Stimulated activated CD4-positive, alpha-beta T cell treated with anti-CD3 and anti-CD28 coated beads, Interleukin-4, amount 100 ng/mL, for 48 hours (primary cell): ENCODE results near the gene AGPAT4.

ENCODE experiments used
- DNase-seq, 2 donors: peaks; one replicate each; pipeline ENCODE4 v3.0.0-alpha.2; 2020; ENCODE audit warnings: low read depth in 2 of 2

Gene AGPAT4

GRCh38 chr6:161284653-161285052 lies 10.8 kb upstream of the AGPAT4 start:
- no peak for DNase-seq

GRCh38 chr6:161281092-161281491 lies 7.2 kb upstream of the AGPAT4 start:
- DNase-seq: no peak

- no peak for DNase-seq
These were observed 6.0 kb upstream of the AGPAT4 start for GRCh38 chr6:161279677-161280415.

- DNase-seq: no peak
These were observed 2.8 kb upstream of the AGPAT4 start for GRCh38 chr6:161276605-161277155.

- DNase-seq: no peak
These were observed 1.0 kb upstream of the AGPAT4 start for GRCh38 chr6:161274898-161275297.

GRCh38 chr6:161274488-161274858 lies 612 bp upstream of the AGPAT4 start:
- DNase-seq: no peak

GRCh38 chr6:161273274-161273751 lies 548 bp downstream of the AGPAT4 start:
- peak in 1 of 2 donors; percentile 11 for DNase-seq

GRCh38 chr6:161272635-161273273 lies 1.1 kb downstream of the AGPAT4 start:
- no peak for DNase-seq

GRCh38 chr6:161271343-161272030 lies 2.4 kb downstream of the AGPAT4 start:
- DNase-seq: no peak

- no peak for DNase-seq
These were observed 3.7 kb downstream of the AGPAT4 start for GRCh38 chr6:161270116-161270515.

GRCh38 chr6:161269310-161269709 lies 4.6 kb downstream of the AGPAT4 start:
- DNase-seq: no peak

GRCh38 chr6:161268531-161269210 lies 5.2 kb downstream of the AGPAT4 start:
- no peak for DNase-seq

- DNase-seq: no peak
These were observed 7.2 kb downstream of the AGPAT4 start for GRCh38 chr6:161266513-161267230.

GRCh38 chr6:161265975-161266374 lies 7.9 kb downstream of the AGPAT4 start:
- DNase-seq: no peak

GRCh38 chr6:161265554-161265953 lies 8.3 kb downstream of the AGPAT4 start:
- DNase-seq: no peak

GRCh38 chr6:161264181-161264580 lies 9.7 kb downstream of the AGPAT4 start:
- no peak for DNase-seq

GRCh38 chr6:161261816-161262215 lies 12.0 kb downstream of the AGPAT4 start:
- no peak for DNase-seq

GRCh38 chr6:161261325-161261724 lies 12.5 kb downstream of the AGPAT4 start:
- DNase-seq: no peak

- no peak for DNase-seq
These were observed 14.6 kb downstream of the AGPAT4 start for GRCh38 chr6:161259302-161259701.

- no peak for DNase-seq
These were observed 15.9 kb downstream of the AGPAT4 start for GRCh38 chr6:161257793-161258457.

- no peak for DNase-seq
These were observed 17.5 kb downstream of the AGPAT4 start for GRCh38 chr6:161256407-161256806.
